ENCODE results near the gene MICU1.
"Not testable (repeated sequence)": the region's sequence is repeated elsewhere in the genome, so short reads cannot be mapped to it uniquely, and the experiment has no call there.

MICU1 gene

DNA sequence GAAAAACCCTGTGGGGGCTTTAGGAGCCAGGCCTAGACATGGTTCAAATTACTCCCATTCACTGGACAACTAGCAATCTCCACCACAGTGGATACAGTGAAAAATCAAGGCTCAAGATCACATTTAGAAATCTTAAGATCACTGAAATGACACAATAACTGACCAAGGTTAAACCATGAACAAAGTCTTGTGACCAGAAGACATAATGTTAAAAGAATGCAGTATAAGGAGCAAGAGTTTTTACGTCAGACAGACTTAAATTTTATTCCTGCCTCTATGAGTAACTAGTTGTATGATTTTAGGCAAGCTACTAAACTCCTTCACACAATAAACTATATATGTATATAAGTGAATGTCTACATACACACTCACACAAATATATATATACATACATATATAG is 68.5 kb downstream of the MICU1 start:
- no peak for DNase-seq

DNA sequence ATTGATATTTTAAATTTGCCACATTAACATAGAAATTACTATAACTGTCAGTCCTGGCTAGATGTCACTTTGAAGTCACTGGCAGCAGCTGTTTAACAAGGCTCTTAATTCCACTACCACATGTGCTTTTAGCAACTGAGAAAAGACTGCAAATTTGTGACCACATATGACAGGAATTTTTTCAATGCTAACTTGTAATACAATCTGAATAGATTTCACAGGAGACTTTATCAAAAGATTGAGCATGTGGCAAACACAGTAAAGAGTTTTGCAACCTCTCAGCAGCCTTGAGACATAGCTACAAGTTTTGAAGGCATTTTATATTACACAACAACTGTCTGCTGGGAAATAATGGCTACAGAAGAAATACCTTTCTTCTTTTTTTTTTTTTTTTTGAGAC is 73.0 kb downstream of the MICU1 start:
- no peak for DNase-seq

DNA sequence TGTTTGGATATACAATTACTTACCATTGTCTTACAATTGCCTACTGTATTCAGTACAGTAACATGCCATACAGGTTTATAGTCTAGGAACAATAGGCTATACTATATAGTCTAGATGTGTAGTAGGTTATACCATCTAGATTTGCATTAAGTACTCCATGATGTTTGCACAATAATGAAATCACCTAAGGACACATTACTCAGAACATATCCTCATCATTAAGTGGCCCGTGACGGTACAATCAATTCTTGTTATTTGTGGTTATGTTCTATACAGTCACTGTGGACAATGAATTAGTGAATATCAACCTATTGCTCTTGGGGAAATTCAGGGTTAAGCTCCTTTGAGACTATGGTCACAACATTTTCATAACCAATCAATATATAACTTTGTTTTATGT is 75.6 kb downstream of the MICU1 start:
- no peak for DNase-seq

DNA sequence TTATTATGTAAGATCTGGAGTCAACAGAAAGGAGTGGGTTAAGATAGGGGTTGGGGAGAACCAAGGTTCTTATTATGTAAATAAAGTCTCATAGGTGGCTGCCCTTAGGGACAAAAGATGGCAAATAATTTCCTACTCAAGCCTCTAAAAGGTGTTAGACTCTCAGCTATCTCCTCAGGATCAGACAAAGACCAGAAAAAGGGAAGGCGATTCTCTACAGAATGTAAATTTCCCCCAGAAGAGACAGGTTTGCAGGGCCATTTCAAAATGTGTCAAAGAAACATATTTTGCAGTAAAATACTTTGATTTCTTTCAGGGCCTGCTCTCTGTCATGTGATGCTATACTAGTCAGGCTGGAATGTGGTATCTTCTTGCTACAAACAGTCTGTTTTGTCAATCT is 80.3 kb downstream of the MICU1 start:
- no peak for DNase-seq

DNA sequence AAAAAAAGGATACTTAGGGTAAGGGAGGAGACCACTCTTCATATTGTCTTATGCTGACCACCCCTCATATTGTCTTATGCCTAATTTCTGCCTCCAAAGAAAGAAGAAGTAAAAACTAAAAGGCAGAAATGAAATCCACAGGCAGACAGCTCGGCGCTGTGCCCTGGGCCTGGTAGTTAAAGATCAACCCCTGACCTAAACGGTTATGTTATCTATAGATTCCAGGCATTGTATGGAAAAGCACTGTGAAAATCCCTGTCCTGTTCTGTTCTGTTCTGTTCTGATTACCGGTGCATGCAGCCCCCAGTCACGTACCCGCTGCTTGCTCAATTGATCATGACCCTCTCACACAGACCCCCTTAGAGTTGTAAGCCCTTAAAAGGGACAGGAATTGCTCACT is 82.0 kb downstream of the MICU1 start:
- DNase-seq: not testable (repeated sequence)

DNA sequence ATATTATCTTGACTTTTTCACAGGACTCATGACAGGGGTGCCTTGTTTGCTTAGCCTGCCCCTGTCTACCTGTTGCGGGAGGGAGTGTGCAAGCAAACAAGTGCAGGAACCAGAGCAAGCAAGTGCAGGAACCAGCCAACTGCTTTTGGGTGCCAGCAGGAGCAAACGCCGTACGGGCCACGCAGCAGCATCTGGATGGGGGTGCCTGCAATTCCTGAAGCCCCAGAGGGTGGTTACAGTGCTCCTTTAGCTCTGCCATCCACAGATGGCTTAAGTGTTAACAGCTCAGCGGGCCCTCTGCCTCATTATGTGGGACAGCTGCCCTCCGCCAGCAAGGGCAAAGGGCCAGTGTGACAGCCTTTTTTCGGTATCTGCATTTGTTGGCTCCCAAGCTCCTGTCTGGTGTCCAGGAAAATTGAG is 83.5 kb downstream of the MICU1 start:
- no peak for DNase-seq

DNA sequence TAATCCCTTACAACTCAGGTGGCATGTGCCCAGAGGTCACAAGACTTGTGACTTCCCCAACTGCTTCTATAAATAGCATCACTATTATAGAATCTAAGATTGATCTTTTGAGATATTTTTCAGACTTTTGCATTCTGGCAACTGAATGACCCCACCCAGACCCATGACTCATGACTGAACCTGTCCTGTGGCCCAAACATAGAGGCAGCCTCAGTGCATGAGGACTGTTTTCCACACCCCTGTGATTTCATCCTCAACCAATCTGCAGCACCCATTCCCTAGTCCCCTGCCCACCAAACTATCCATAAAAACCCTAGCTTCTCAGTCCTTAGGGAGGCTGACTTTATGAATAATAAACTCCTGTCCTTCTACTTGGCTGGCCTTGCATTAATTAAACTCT is 84.5 kb downstream of the MICU1 start:
- no peak for DNase-seq

DNA sequence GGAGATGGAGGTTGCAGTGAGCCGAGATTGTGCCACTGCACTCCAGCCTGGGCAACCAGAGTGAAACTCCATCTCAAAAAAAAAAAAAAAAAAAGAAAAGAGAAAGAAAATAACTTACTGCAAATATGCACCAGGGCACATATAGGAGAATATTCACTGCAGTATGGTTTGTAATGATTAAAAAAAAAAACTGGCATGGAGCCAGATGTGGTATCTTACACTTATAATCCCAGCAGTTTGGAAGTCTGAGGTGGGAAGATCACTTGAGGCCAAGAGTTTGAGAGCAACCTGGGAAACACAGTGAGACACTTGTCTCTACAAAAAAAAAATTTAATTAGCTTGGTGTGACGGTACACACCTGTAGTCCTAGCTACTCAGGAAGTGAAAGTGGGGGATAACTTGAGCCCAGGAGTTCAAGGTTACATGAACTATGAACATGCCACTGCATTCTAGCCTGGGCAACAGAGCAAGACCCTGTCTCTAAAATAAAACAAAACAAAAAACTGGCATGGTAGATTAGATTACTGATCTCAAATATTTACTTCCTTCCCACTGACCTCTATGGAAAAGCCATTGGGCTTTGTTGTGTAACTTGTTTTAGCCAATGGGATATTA is 85.6 kb downstream of the MICU1 start:
- no peak for DNase-seq

DNA sequence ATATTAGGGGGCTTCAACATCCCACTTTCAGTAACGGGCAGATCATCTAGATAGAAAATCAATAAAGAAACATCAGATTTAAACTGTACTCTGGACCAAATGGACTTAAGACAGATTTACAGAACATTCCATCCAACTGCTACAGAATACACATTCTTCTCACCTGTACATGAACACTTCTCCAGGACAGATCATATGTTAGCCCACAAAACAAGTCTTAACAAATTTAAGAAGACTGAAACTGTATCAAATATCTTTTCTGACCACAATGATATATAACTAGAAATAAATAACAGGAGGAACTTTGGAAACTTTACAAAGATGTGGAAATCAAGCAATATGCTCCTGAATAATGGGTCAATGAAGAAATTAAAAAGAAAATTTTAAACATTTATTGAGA is 86.7 kb downstream of the MICU1 start:
- DNase-seq: no peak

DNA sequence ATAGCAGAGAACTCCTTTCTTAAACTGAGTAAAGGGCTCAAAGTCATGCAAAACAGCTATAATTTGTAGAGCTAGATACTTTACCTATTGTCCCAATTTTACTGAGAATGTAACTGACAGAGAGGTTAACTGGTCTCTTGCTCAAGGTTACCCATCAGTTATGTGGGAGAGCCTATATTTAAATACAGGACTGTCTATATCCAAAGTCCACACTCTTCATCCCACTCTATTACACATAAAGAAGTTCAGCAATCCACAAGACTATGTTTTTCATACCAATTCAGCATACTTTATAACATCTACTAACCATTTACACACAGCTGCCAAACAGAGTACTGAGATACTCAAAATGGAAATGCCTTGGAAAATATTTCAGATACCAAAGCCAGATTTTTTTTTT is 100.2 kb downstream of the MICU1 start:
- no peak for DNase-seq

DNA sequence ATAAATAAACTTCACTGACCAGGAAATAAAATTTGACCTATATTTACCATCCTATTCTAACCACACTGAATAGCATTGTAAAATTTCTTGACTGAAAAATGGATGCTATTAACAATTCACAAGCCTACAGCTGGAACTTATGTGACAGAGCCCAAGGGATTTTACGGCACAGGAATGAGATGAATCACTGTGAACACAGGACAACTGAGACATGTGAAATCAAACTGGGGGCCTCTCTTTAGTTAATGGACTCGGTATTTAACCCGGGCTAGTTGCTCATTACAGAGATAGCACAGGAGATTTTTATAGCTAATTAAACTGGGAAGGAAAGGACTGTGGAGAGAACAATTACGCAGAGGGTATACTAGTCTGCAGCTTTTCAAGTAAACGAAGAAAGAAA is 100.6 kb downstream of the MICU1 start:
- DNase-seq: no peak

DNA sequence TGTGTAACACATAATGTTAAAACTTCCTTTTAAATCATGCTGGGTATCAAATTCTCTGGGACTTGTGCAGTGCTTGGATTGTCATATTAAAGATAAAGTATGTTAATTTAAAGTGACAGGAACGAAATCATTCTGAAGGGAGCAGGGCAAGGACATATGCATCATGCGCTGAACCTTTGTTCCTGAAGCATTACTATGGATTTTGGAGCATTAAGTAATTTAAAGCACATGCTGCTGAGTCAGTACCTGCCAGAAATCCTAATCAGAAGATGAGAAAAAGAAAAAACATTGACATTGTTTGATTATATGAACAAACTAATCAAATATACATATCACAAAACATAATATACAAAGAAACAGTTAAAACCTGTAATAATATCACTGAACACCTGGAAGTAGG is 101.4 kb downstream of the MICU1 start:
- no peak for DNase-seq

DNA sequence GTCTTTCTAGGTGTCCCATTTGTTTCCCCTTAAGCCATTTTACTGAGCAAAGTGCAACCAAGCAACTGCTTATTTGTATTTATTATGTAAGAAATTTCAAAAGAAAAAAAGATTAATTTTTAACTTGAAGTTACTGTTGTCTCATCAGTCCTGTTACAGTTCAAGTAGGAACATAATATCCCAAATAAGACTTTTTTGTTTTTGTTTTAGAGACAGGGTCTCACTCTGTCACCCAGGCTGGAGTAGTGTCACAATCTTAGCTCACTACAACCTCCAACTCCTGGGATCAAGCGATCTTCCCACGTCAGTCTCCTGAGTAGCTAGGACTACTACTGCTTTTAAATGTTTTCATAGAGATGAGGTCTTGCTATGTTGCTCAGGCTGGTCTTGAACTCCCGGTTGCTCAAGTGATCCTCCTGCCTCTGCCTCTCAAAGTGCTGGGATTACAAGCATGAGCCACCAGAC is 101.9 kb downstream of the MICU1 start:
- no peak for DNase-seq

DNA sequence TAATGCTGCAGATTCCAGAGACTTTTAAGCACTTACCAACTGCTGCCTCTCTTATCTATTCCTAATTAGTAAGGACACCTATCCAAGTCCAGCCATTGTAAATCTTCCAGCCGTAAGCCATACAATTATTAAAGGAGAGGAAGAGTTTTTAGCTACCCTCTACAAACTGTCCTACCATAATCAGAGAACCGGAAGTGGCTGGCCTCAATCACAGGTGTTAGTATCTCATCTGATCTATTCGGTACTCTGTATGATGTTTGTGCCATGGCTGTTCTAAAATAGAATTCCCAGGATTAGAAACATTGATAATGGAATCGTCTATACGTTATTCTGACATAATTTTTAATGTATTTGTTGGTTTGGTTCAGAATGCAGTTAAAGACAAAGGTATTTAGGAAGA is 102.8 kb downstream of the MICU1 start:
- DNase-seq: no peak

DNA sequence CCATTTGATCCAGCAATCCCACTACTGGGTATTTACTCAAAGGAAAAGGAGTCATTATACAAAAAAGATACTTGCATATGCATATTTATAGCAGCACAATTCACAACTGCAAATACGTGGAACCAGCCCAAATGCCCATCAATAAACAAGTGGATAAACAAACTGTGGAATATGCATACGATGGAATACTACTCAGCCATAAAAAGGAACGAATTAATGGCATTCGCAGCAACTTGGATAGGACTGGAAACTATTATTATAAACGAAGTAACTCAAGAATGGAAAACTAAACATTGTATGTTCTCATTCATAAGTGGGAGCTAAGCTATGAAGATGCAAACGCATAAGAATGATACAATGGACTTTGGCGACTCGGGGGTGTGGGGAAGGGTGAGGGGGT is 108.6 kb downstream of the MICU1 start:
- DNase-seq: no peak

DNA sequence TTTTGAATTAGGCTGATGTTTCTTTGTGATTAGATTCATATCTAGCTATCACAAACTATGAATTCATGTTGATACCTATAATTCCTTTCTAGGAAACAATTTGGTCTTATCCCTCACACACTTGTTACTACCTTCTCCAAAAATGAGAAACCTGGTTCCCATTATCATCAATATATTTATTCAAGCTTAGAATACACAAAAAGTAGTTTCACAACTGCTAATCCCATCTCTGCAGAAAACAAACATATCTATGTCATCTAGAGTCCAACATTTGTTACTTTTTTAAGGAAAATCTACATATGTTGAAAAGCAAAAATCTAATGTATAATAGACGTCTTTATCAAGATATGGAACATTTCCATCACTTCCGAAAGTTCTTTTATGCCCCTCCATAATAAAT is 110.4 kb downstream of the MICU1 start:
- DNase-seq: no peak

DNA sequence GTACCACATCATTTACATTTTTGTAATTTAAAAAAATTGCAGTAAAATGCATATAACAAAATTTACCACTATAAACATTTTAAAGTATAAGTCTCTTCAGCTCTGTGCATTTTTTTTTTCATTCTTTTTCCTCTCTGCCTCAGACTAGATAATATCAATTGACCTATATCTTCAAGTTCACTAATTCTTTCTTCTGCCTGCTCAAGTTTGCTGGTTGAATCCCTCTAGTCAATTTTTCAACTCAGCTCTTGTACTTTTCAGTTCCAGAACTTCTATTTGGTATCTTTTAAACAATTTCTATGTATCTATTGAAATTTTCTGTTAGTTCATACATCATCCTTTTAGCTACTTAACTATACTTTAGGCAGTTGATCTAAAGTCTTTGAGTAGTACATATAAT is 112.0 kb downstream of the MICU1 start:
- no peak for DNase-seq

DNA sequence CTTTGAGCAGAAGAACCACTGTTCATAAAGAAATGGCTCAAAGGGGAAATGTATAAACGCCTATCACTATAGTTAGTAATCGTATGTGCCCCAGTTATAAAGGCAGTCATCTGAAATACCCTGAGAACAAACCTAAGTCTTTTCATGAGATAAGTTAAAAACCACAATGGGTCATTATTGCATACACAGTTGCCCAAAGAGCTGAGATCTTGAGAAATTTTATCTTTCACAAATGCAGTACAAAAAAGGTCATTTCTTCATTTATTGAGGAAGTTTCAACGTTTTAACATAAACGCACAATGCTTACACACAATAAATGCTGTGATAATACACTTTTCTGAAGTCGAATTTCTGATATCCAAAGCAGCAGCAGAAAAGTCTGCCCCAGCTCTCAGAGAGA is 114.4 kb downstream of the MICU1 start:
- no peak for DNase-seq

DNA sequence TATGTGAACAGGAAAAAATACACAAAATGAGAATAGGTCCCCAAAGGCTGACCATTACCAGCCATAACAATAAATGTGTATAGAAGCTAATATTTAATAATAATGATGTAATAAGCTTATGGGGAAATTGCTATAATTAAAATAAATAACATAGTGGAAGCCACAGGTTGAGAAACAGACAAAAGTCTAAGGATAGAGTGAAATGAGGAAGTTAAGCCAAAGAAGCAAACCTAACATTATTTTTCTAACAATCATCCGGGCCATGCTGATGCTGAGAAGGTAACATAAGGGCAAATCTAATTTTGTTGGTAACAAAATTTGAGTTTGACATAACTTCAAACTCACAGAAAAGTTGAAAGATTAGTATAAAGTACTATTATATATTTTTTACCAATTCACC is 115.9 kb downstream of the MICU1 start:
- DNase-seq: no peak

DNA sequence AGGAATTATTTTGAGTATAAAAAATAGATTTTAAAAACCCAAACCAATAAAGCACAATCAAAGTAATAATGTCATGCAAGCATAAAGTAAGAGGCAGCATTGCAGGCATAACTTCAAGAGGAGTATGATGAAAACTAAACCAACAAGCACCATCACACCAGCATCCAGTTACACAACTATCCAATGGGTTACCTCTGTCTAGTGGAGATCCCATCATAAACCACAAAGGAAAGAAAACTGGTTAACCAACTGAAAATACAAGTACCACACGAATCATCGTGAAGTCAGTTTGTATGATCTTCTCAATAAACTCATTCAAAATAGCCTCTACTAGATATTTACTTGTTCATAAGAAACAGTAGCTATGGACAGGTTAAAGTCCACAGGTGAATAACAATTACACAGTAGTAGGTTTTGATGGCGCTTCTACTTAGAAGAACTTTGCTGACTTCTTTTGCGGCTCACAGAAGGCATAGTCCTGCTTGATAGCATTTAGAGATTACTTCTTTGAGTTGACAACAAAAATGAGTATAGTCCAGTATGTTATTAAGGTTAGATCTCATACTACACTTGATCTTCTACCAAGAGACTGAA is 116.6 kb downstream of the MICU1 start:
- DNase-seq: no peak

DNA sequence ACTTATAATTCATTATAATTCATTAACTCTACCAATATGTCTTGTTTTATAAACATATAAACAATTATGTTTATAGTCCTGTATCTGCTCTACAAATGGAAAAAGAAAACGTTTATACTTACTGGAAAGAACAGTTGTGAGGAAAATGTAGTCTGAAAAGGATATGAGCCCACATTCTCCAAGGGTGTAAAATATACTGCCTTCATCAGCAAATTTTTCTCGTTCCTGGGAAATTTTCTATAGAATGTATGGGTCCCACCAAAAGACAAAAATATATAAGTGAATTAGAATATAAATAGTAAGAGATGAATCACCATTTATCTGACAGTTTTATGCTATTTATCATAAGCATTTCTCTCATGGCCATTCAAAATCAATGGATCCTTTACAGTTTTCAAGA is 117.8 kb downstream of the MICU1 start:
- DNase-seq: no peak

DNA sequence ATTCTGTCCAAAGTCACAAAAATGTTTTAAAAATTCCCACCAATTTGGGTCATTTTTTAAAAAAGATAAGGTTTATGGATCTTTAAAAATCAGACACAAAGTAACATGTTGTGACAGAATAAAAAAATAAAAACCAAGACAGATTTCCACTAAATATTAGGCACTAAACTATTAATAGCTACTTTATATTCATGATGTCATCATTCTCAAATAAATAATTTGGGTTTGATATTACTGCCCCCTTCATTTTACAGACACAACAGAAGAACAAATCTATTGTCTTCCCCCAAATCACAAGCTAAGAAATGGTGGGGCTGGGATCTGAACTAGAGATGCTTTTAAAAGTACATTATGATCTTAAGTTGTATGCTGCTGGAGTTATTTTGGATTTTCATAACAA is 119.4 kb downstream of the MICU1 start:
- no peak for DNase-seq

DNA sequence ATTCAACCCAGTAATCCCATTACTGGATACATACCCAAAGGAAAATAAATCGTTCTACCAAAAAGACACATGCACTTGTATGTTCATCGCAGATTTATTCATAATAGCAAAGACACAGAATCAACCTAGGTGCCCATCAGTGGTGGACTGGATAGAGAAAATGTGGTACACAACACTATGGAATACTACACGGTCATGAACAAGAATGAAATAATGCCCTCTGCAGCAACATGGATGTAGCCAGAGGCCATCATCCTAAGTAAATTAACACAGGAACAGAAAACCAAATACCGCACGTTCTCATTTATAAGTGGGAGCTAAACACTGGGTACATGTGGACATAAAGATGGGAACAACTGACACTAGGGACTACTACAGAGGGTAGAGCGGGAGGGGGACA is 120.4 kb downstream of the MICU1 start:
- no peak for DNase-seq

DNA sequence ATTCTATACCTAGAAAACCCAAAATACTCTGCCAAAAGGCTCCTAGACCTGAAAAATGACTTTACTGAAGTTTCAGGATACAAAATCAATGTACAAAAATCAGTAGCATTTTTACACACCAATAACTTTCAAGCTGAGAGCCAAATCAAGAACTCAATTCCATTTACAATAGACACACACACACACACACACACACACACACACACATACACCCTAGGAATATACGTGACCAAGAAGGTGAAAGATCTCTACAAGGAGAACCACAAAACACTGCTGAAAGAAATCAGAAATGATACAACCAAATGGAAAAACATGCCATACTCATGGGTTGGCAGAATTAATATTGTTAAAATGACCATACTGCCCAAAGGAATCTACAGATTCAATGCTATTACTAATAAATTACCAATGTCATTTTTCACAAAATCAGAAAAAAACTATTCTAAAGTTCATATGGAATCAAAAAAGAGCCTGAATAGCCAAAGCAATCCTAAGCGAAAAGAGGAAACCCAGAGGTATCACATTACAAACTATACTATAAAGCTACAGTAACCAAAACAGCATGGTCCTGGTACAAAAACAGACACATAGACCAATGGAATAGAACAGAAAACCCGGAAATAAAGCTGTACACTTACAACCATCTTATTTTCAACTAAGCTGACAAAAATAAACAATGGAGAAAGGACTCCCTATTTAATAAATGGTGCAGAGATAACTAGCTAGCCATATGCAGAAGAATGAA is 122.0 kb downstream of the MICU1 start:
- no peak for DNase-seq

DNA sequence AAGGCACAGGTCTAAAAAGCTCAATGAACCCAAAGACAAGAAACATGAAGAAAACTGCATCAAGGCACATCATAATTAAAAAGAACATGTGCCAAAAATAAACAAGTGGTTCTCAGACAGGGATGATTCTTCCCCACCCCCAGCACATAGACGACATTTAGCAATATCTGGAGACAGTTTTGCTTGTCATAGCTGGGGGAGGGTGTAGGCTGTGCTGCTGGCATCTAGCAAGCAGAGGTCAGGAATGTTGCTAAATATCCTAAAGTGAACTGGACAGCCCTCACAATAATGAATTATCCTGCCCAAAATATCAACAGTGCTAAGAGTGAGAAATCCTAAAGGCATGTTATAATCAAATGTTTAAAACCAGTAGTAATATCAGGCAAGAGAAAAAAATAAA is 122.6 kb downstream of the MICU1 start:
- no peak for DNase-seq
